Measurements from ENCODE around the gene EPS8L2.
A peak's percentile ranks its signal among the peaks of the same experiment; 100 is the strongest.

Gene EPS8L2

DNA sequence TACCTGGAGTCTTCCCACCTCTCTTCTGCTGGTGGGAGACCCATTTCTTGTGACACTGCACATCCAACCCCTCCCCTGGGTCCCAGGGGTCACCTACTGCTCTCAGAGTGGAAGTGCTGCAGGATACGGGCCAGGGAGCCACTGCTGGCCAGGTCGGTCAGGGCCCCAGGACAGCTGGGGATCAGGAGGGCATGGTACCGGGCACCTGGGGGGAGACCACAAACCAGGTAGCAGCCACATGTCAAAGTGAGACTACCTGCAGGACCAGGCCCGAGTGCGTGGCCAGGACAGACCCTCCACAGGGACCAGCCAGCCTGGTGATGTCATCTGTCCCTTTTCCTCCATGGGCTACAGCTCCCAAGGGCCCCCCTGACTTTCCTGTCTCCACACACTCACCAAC lies 67.4 kb downstream of the EPS8L2 start:
- Histone ChIP-seq H3K36me3 (peaks cover 56 to 71% (median 67%) of the 10 kb centered on the region in 11 experiments), H3K4me3 (no peak overlapping the region), H3K27ac (peak overlapping the region in 2 of 11 experiments; percentile 11 to 16; a peak in 2 of 22 replicates), H3K9me3 (replicated peaks in 1 of 11) (no peaks in the 10 kb centered on the region), H3K4me2 (peak overlapping the region in 3 of 11 experiments; percentile 9 to 20 (median 17); a peak in 4 of 22 replicates), H3K4me1 (peaks cover 31 to 39% (median 34%) of the 10 kb centered on the region in 10 experiments), H4K20me1 (peaks cover 57 to 88% (median 77%) of the 10 kb centered on the region in 11 experiments), H3K27me3 (no peaks in the 10 kb centered on the region), H3K9ac (peak overlapping the region; percentile 33 to 97 (median 57); a peak in 19 of 22 replicates)
- no peak for TF ChIP-seq Cebpa-rat (IDR thresholded peaks at IDR 0.05)

DNA sequence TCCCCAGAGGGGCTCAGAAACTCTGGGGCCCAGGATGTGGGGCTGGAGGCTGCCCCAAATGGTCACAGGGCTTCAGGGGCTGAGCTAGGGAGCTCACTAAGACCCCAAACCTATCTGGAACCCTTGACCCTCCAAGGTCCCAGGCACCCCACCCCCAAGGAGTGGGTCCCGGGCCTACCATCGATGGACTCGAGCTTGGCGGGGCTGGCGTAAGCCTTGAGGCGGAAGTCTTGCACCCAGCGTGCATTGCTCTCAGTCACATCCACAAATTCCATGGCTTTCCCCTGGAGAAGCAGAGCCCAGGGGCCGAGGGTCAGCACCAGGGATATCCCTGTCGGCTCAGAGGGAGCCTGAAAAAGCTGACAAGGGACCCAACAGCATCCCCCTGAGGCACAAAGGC lies 67.8 kb downstream of the EPS8L2 start:
- Histone ChIP-seq H4K20me1 (peaks cover 57 to 88% (median 79%) of the 10 kb centered on the region in 11 experiments), H3K9ac (peak overlapping the region; percentile 33 to 97 (median 57); a peak in 19 of 22 replicates), H3K9me3 (replicated peaks in 1 of 11) (no peaks in the 10 kb centered on the region), H3K27ac (peak overlapping the region in 2 of 11 experiments; percentile 11 to 16; a peak in 1 of 22 replicates), H3K27me3 (no peaks in the 10 kb centered on the region), H3K4me1 (peaks cover 35 to 43% (median 38%) of the 10 kb centered on the region in 10 experiments), H3K4me2 (peak overlapping the region in 5 of 11 experiments; percentile 6 to 91 (median 17); a peak in 5 of 22 replicates), H3K36me3 (peaks cover 56 to 71% (median 63%) of the 10 kb centered on the region in 11 experiments), H3K4me3 (no peak overlapping the region)
- TF ChIP-seq Cebpa-rat (IDR thresholded peaks at IDR 0.05), result no peak

DNA sequence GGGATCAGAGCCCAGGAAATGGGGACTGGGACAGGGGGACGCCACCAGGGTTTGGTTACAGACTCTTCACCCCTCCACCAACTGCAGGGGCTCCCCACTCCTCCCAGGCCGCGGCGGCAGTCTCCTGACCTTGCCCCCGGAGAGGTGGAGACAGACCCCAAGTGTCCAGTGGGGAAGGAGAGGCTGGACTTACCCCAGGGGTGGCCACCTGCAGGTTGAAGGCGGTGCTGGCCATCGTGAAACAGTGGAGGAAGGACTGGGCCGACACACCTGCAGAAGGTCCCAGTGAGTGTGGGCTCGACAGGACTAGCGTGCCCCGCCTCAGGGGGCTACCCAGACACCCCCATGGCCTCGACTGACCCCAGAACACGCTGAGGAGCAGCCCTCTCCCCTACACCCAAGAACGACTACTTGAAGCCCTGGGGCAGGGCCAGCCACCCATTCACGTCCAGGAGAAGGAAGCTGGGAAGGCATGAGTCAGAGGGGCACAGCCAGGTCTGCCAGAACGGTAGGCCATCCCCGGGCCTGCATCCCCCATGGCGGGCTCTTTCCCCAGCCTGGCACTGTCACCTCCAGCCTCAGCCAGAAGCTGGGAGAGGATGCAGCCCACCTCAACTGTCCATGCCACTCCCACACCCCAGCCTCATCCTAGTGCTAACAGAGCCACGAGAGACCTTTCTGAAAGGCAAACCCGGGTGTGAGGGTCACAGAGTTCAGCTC lies 69.0 kb downstream of the EPS8L2 start:
- Histone ChIP-seq H4K20me1 (peaks cover 57 to 88% (median 82%) of the 10 kb centered on the region in 11 experiments), H3K27me3 (no peaks in the 10 kb centered on the region), H3K36me3 (peaks cover 52 to 72% (median 59%) of the 10 kb centered on the region in 11 experiments), H3K9ac (peak overlapping the region; percentile 88 to 98 (median 96); a peak in 21 of 22 replicates), H3K4me1 (peaks cover 45 to 54% (median 50%) of the 10 kb centered on the region in 10 experiments), H3K27ac (peak overlapping the region in 6 of 11 experiments; percentile 1 to 93 (median 28); a peak in 7 of 22 replicates), H3K4me2 (peak overlapping the region; percentile 82 to 100 (median 94)), H3K9me3 (replicated peaks in 1 of 11) (no peaks in the 10 kb centered on the region), H3K4me3 (peak overlapping the region in 8 of 10 experiments; percentile 21 to 98 (median 90); a peak in 10 of 20 replicates)
- TF ChIP-seq Cebpa-rat (IDR thresholded peaks at IDR 0.05), result no peak

DNA sequence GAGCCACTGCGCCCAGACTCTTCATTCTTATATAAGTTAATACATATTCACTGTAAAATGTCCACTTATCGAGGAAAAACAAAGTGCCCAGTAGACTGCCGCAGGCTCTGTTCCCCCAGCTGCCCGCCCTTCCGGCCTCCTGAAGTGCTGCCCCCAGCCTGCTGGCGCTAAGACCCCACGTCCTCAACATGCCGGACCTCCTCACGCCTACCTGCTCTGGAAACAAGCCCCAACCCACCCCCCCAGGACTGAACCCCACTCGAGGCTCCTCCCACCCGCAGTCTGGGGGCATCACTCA lies 70.2 kb downstream of the EPS8L2 start:
- peak overlapping the region; percentile 88 to 98 (median 96) for H3K9ac ChIP-seq

DNA sequence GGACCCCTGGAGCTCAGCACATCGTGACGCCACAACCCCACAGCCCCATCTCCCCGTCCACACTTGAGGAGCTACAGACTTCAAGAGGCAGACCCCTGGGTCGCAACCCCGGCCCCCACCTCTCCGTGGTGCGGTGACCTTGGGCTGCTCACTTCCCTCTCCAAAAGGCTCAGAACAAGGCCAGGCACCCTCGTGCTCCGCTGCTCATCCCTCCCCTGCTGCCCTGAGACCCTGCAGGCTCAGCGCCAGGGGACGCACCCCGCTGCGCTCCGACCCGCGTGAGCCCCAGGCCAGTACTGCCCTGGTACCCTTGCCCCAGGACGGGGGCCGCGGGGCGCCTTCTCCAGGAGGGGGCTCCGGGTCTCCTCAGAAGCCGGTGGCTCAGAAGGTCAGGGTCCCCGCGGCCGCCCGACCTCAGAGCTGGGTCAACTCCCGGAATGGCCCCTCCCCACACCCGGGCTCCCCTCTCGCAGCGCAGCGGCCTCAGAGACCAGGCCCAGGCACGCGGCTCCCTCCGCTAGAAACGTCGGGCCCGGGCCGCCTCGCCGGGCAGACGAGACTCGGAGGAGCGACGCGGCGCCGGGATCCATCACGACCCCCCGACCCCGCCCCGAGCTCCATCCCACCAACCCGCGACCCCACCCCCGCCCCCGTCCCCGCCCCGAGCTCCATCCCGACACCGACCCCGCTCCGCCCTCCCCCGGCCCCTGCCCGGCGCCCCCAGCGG lies 70.7 kb downstream of the EPS8L2 start:
- Histone ChIP-seq H3K36me3 (peaks cover 37 to 62% (median 47%) of the 10 kb centered on the region in 11 experiments), H3K4me2 (peak overlapping the region; percentile 82 to 100 (median 97)), H3K27me3 (no peaks in the 10 kb centered on the region), H4K20me1 (peaks cover 42 to 85% (median 72%) of the 10 kb centered on the region in 11 experiments), H3K4me3 (peak overlapping the region; percentile 67 to 98 (median 90)), H3K27ac (peak overlapping the region; percentile 54 to 95 (median 93)), H3K4me1 (peaks cover 55 to 69% (median 64%) of the 10 kb centered on the region in 10 experiments), H3K9ac (peak overlapping the region; percentile 88 to 98 (median 96)), H3K9me3 (replicated peaks in 1 of 11) (no peaks in the 10 kb centered on the region)
- TF ChIP-seq Cebpa-rat (IDR thresholded peaks at IDR 0.05), result no peak

More for the DNA sequence above, 70.2 kb downstream of the EPS8L2 start:
- no peak for TF ChIP-seq Cebpa-rat (IDR thresholded peaks at IDR 0.05)
- no peaks in the 10 kb centered on the region for H3K9me3 ChIP-seq (replicated peaks in 1 of 11)
- peaks cover 45 to 85% (median 77%) of the 10 kb centered on the region in 11 experiments for H4K20me1 ChIP-seq
- peaks cover 42 to 67% (median 52%) of the 10 kb centered on the region in 11 experiments for H3K36me3 ChIP-seq
- no peaks in the 10 kb centered on the region for H3K27me3 ChIP-seq
- H3K27ac ChIP-seq, result peak overlapping the region; percentile 54 to 95 (median 93); a peak in 21 of 22 replicates
- peak overlapping the region; percentile 67 to 98 (median 90) for H3K4me3 ChIP-seq
- peaks cover 53 to 65% (median 61%) of the 10 kb centered on the region in 10 experiments for H3K4me1 ChIP-seq
- peak overlapping the region; percentile 82 to 100 (median 94) for H3K4me2 ChIP-seq

All from BLaER1 treated with 17β-estradiol and CSF1 and Interleukin-3, amounts not matched to agents 10 nM and 100 nM (cell line).